Cardiac muscle cell (in vitro differentiated cells and primary cell): ENCODE results near the gene TMPRSS6. TPM values are rescaled to one million over a fixed set of nuclear protein-coding genes. Genes with fewer than 3 reads are reported as not detected.

ENCODE experiments used
- DNase-seq, 2 donors: peaks; one replicate each; pipeline versions ENCODE4 v3.0.0 to v3.0.0-alpha.2; 2010 to 2017; ENCODE audit warnings: low read depth in 1 of 2, low spot score in 1 of 2
- H3K27ac ChIP-seq: fragments of 200-600 bp; sonication (generic); 2 replicates; pipeline ENCODE4 v1.5.1; 2016
- H3K27me3 ChIP-seq: fragments of 200-600 bp; sonication (generic); 2 replicates; pipeline ENCODE4 v1.6.0; 2016; ENCODE audit warnings: control low read depth
- H3K36me3 ChIP-seq: fragments of 200-600 bp; sonication (generic); 2 replicates; pipeline ENCODE4 v1.5.1; 2016; ENCODE audit warnings: control low read depth
- H3K4me1 ChIP-seq: fragments of 200-600 bp; sonication (generic); 2 replicates; pipeline ENCODE4 v1.8.1; 2017; ENCODE audit warnings: low read depth, mild to moderate bottlenecking, mixed run types
- H3K4me3 ChIP-seq: fragments of 200-600 bp; sonication (generic); 2 replicates; pipeline ENCODE4 v1.5.1; 2016; ENCODE audit warnings: mild to moderate bottlenecking
- H3K9me3 ChIP-seq: fragments of 200-600 bp; sonication (generic); 2 replicates; pipeline ENCODE4 v1.5.1; 2017; ENCODE audit warnings: low read depth, mild to moderate bottlenecking, control low read depth
- polyA plus RNA-seq: library from polyadenylated mRNA; unstranded; fragments of >200 nt; fragmentation: Nextera tagmentation; extraction: Ambion mirVana; gene quantifications from 2 replicates; pipeline ENCODE4 v1.2.1, GENCODE V29; 2016
- total RNA-seq: library from RNA; depleted of rRNA; stranded (reverse); fragments of >200 nt; gene quantifications from 2 replicates; pipeline ENCODE4 v1.2.3, GENCODE V29; 2016
- TF ChIP-seq, protein P1 (sequence below): IDR thresholded peaks from 2 replicates; pipeline ENCODE4 v1.5.1; 2012; ENCODE audit warnings: low read depth, mild to moderate bottlenecking, low read length

The TMPRSS6 gene
- total and polyA plus RNA-seq, 2 experiments from 2014 or later, result 0.11 TPM; not detected in 1

GRCh38 chr22:37103656-37104452 is 5.7 kb downstream of the TMPRSS6 start:
- TF ChIP-seq, protein P1, sequence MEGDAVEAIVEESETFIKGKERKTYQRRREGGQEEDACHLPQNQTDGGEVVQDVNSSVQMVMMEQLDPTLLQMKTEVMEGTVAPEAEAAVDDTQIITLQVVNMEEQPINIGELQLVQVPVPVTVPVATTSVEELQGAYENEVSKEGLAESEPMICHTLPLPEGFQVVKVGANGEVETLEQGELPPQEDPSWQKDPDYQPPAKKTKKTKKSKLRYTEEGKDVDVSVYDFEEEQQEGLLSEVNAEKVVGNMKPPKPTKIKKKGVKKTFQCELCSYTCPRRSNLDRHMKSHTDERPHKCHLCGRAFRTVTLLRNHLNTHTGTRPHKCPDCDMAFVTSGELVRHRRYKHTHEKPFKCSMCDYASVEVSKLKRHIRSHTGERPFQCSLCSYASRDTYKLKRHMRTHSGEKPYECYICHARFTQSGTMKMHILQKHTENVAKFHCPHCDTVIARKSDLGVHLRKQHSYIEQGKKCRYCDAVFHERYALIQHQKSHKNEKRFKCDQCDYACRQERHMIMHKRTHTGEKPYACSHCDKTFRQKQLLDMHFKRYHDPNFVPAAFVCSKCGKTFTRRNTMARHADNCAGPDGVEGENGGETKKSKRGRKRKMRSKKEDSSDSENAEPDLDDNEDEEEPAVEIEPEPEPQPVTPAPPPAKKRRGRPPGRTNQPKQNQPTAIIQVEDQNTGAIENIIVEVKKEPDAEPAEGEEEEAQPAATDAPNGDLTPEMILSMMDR, result no peak
- H3K27ac ChIP-seq, result no peak overlapping the region

GRCh38 chr22:37103151-37103550 is 6.4 kb downstream of the TMPRSS6 start:
- TF ChIP-seq, protein P1, result no peak
- Histone ChIP-seq H3K4me1 (no peaks in the 10 kb centered on the region), H3K27ac (no peak overlapping the region), H3K36me3 (no peaks in the 10 kb centered on the region), H3K9me3 (no peaks in the 10 kb centered on the region), H3K27me3 (no peaks in the 10 kb centered on the region), H3K4me3 (no peak overlapping the region)
- DNase-seq, result no peak

More at GRCh38 chr22:37103656-37104452, 5.7 kb downstream of the TMPRSS6 start:
- Histone ChIP-seq H3K4me3 (no peak overlapping the region), H3K4me1 (no peaks in the 10 kb centered on the region), H3K9me3 (no peaks in the 10 kb centered on the region), H3K27me3 (no peaks in the 10 kb centered on the region), H3K36me3 (no peaks in the 10 kb centered on the region)
- DNase-seq, result no peak

DNA sequence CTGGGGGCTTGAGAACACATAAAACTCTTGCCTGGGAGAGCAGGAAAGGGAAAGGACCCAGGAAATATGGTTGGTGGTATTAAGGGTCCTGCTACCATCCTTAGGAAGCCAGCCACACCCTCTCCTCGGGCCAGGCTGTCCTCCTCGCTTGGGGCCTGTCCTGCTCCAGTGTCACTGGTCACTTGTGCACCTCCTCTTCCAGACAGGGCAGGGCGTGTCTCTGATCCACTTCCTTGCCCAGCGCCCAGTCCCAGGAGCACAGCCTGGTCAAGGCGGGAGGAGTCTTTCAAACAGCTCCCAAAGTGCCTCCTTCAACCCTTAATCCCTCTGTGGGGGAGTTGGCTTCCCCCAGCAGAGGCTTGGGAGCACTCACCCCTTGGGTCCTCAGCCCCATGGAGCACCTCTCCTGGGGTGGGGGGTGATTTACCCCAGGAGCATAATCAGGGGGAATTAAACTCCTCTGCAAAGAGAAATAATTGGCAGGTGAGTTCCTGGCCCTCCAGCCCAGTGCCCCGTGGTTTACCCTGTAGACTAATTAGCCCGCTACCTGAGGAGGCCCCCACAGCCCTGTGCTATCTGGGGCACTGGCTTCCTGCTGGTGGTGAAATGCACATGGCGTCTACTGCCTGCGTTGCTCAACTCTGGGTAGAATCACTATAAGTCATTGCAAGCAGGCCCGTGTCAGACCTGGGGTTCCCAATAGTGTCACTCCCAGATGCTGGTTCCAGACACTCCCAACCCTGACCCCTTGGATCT is 8.0 kb downstream of the TMPRSS6 start:
- Histone ChIP-seq H3K36me3 (no peaks in the 10 kb centered on the region), H3K4me1 (no peaks in the 10 kb centered on the region), H3K4me3 (no peak overlapping the region), H3K27me3 (no peaks in the 10 kb centered on the region), H3K27ac (no peak overlapping the region), H3K9me3 (no peaks in the 10 kb centered on the region)
- DNase-seq, result no peak
- TF ChIP-seq, protein P1, result no peak

DNA sequence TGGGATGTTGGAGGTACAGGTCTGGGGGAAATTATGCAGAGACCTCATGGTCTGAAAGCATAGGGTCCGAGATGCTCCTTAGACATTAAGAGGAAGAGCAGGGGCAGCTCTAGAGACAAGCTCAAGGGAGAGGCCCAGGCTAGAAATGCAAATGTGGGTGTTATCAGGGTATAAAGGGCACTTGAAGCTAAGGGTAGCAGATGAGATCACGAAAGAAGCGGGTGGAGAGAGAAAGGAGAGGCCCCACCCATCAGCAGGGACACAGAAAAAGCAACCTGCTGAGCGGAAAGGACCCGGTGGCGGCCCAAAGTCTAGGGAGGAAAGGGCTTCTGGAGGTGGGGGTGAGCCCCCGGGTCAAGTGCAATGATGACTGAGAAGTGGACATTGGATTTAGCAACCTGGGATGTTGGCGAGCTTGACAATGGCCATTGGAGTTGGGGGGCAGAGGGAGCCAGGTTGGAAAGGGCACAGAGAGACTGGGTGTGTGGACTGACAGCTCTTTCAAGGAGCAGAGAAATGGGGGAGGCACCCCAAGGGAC is 8.9 kb downstream of the TMPRSS6 start:
- no peak overlapping the region for H3K27ac ChIP-seq
- TF ChIP-seq, protein P1, result no peak
- H3K4me3 ChIP-seq, result no peak overlapping the region
- H3K9me3 ChIP-seq, result no peaks in the 10 kb centered on the region
- no peaks in the 10 kb centered on the region for H3K4me1 ChIP-seq
- no peaks in the 10 kb centered on the region for H3K36me3 ChIP-seq
- no peaks in the 10 kb centered on the region for H3K27me3 ChIP-seq
- DNase-seq, result peak in 1 of 2 donors; percentile 21

GRCh38 chr22:37098976-37099591 is 10.4 kb downstream of the TMPRSS6 start:
- Histone ChIP-seq H3K4me1 (no peaks in the 10 kb centered on the region), H3K27ac (no peak overlapping the region), H3K9me3 (no peaks in the 10 kb centered on the region), H3K4me3 (no peak overlapping the region), H3K27me3 (no peaks in the 10 kb centered on the region), H3K36me3 (no peaks in the 10 kb centered on the region)
- no peak for DNase-seq
- TF ChIP-seq, protein P1, result peak; percentile 28
